ENCODE results near the gene TLE4. TPM values are rescaled to one million over a fixed set of nuclear protein-coding genes. Genes with fewer than 3 reads are reported as not detected.

Gene TLE4
- polyA plus RNA-seq, 1 of the 3 experiments (the other 2 are of a cell fraction), result 40.4 TPM

DNA sequence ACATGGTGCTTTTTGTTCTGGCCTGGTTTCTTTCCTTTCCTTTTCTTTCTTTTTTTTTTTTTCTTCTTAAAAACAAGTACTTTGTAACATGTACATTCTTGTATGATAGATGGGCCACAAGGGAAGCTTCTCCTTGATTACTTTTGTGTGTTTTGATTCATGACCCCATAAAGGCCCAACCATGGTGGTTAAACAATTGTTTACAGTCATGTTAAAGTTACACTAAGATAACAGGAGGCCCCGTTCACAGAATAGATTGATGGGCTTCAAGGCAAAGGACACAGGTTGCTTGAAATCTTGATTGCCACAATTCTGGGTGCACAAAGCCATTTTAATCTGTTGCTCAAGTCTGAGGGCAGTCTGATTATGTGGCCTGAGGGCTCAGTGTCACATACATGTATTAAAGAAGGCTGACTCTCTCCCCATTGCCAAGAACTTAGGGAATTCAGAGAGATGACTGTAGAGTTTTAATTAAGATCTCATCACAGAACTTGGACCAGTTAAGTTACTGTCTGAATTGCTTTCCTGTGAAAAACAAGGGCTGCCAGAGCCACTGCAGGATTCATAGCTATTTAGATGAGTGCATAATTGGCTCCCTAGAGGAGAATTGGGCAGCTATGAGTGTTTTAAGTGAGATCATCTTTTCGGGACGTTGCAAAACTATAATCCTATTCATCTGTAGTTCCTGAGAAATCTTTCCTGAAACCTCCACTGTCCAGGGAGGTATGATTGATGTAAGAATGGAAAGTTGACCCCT, 163.4 kb downstream of the TLE4 start:
- Histone ChIP-seq H3K79me2 (ENCODE audit: insufficient read depth) (no peaks in the 10 kb centered on the region), H3K27ac (ENCODE audit: low read depth in 2 of 2, low read length in 1 of 2) (no peak overlapping the region), H2AFZ (ENCODE audit: low read depth) (no peak overlapping the region), H3K36me3 (replicated peaks in 1 of 2; ENCODE audit: control insufficient read depth in 1 of 2, insufficient read depth in 2 of 2, low read length in 1 of 2) (peaks cover 9 to 15% of the 10 kb centered on the region in 2 experiments), H3K9ac (no peak overlapping the region), H3K4me3 (ENCODE audit: low read depth in 2 of 2, low read length in 1 of 2) (no peak overlapping the region), H3F3A (replicated peaks; ENCODE audit: insufficient read depth) (peaks cover 12% of the 10 kb centered on the region), H3K9me2 (no peaks in the 10 kb centered on the region), H3K27me3 (ENCODE audit: insufficient read depth) (no peaks in the 10 kb centered on the region), H4K20me1 (ENCODE audit: insufficient read depth) (no peaks in the 10 kb centered on the region), H3K4me1 (ENCODE audit: control insufficient read depth in 1 of 2, insufficient read depth in 2 of 2, low read depth in 1 of 2, low read length in 1 of 2) (no peaks in the 10 kb centered on the region), H3K4me2 (no peak overlapping the region), H3K9me3 (no peaks in the 10 kb centered on the region)
- DNase-seq, result no peak
- ChIA-PET CTCF (interaction anchor here (1.1 to 1.4 kb wide), 2 partner anchors 19 to 167 kb away, joined by 3 to 4 read pairs; no protein-coding TSS in a partner anchor), POLR2A (no interaction called here)
- TF ChIP-seq GABPA (IDR thresholded peaks at IDR 0.05; ENCODE audit: low read depth) (no peak), TCF12 (IDR thresholded peaks at IDR 0.05) (no peak), NFIC (IDR thresholded peaks at IDR 0.05; ENCODE audit: borderline replicate concordance) (no peak), CHD2 (IDR thresholded peaks at IDR 0.05; ENCODE audit: low read length, partially characterized antibody) (no peak), NRF1 (IDR thresholded peaks at IDR 0.05; ENCODE audit: low read depth, low read length) (no peak), ELF1 (IDR thresholded peaks at IDR 0.05) (no peak), POLR2AphosphoS5 (IDR thresholded peaks at IDR 0.05; ENCODE audit: low read depth, low read length) (no peak)
- TF ChIP-seq, protein P1, sequence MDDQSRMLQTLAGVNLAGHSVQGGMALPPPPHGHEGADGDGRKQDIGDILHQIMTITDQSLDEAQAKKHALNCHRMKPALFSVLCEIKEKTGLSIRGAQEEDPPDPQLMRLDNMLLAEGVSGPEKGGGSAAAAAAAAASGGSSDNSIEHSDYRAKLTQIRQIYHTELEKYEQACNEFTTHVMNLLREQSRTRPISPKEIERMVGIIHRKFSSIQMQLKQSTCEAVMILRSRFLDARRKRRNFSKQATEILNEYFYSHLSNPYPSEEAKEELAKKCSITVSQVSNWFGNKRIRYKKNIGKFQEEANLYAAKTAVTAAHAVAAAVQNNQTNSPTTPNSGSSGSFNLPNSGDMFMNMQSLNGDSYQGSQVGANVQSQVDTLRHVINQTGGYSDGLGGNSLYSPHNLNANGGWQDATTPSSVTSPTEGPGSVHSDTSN (IDR thresholded peaks at IDR 0.05), result no peak
- TF ChIP-seq, protein P2, sequence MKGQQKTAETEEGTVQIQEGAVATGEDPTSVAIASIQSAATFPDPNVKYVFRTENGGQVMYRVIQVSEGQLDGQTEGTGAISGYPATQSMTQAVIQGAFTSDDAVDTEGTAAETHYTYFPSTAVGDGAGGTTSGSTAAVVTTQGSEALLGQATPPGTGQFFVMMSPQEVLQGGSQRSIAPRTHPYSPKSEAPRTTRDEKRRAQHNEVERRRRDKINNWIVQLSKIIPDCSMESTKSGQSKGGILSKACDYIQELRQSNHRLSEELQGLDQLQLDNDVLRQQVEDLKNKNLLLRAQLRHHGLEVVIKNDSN (IDR thresholded peaks at IDR 0.05; ENCODE audit: borderline replicate concordance, low read depth), result no peak
- TF ChIP-seq, protein P3, sequence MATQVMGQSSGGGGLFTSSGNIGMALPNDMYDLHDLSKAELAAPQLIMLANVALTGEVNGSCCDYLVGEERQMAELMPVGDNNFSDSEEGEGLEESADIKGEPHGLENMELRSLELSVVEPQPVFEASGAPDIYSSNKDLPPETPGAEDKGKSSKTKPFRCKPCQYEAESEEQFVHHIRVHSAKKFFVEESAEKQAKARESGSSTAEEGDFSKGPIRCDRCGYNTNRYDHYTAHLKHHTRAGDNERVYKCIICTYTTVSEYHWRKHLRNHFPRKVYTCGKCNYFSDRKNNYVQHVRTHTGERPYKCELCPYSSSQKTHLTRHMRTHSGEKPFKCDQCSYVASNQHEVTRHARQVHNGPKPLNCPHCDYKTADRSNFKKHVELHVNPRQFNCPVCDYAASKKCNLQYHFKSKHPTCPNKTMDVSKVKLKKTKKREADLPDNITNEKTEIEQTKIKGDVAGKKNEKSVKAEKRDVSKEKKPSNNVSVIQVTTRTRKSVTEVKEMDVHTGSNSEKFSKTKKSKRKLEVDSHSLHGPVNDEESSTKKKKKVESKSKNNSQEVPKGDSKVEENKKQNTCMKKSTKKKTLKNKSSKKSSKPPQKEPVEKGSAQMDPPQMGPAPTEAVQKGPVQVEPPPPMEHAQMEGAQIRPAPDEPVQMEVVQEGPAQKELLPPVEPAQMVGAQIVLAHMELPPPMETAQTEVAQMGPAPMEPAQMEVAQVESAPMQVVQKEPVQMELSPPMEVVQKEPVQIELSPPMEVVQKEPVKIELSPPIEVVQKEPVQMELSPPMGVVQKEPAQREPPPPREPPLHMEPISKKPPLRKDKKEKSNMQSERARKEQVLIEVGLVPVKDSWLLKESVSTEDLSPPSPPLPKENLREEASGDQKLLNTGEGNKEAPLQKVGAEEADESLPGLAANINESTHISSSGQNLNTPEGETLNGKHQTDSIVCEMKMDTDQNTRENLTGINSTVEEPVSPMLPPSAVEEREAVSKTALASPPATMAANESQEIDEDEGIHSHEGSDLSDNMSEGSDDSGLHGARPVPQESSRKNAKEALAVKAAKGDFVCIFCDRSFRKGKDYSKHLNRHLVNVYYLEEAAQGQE (IDR thresholded peaks at IDR 0.05; ENCODE audit: low read depth, low read length), result no peak
- 85% methylated on average over 3 of the region's 3 CpGs for WGBS (ENCODE audit: low lambda C conversion rate)

DNA sequence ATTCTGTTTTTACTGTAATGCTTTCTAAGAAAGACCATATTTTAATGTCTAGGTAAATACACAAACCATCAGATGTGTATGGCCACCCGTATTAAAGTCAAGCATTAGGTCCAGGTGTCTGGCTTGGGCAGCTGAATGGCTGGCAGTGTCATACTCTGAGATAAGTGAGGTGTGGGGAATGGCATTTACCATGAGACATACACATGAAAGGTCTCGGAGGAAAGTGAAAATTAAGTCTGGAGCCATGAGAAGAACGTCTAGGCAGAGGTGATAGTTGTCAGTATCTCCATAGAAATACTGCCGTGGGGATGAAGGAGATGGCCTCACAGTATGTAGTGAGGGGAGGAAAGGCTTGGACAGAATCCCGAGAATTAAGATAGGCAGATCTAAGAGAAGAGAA, 164.3 kb downstream of the TLE4 start:
- TF ChIP-seq TAF1 (IDR thresholded peaks at IDR 0.05; ENCODE audit: borderline replicate concordance, low read depth, low read length) (no peak), POLR2AphosphoS5 (IDR thresholded peaks at IDR 0.05; ENCODE audit: low read depth, low read length) (no peak), RAD21 (IDR thresholded peaks at IDR 0.05; ENCODE audit: low read length) (no peak), MXI1 (IDR thresholded peaks at IDR 0.05; ENCODE audit: low read depth, low read length) (no peak)
- H3K36me3 ChIP-seq (replicated peaks in 1 of 2; ENCODE audit: control insufficient read depth in 1 of 2, insufficient read depth in 2 of 2, low read length in 1 of 2), result peaks cover under 1 to 11% of the 10 kb centered on the region in 2 experiments
- no peaks in the 10 kb centered on the region for H3K27me3 ChIP-seq (ENCODE audit: insufficient read depth)
- no peak overlapping the region for H3K4me3 ChIP-seq (ENCODE audit: low read depth in 2 of 2, low read length in 1 of 2)
- peaks cover 12% of the 10 kb centered on the region for H3F3A ChIP-seq (replicated peaks; ENCODE audit: insufficient read depth)
- no peak overlapping the region for H2AFZ ChIP-seq (ENCODE audit: low read depth)
- whole genome bisulfite sequencing (ENCODE audit: low lambda C conversion rate), result 80% methylated on average over 5 of the region's 5 CpGs
- no peaks in the 10 kb centered on the region for H4K20me1 ChIP-seq (ENCODE audit: insufficient read depth)
- no peak overlapping the region for H3K9ac ChIP-seq
- H3K27ac ChIP-seq (ENCODE audit: low read depth in 2 of 2, low read length in 1 of 2), result no peak overlapping the region
- no peaks in the 10 kb centered on the region for H3K79me2 ChIP-seq (ENCODE audit: insufficient read depth)
- POLR2A ChIA-PET, result no interaction called here
- H3K4me1 ChIP-seq (ENCODE audit: control insufficient read depth in 1 of 2, insufficient read depth in 2 of 2, low read depth in 1 of 2, low read length in 1 of 2), result no peaks in the 10 kb centered on the region
- H3K9me2 ChIP-seq, result no peaks in the 10 kb centered on the region
- CTCF ChIA-PET, result interaction anchor here (1.1 to 1.4 kb wide), 2 partner anchors 18 to 166 kb away, joined by 3 to 4 read pairs; no protein-coding TSS in a partner anchor
- DNase-seq, result no peak
- H3K4me2 ChIP-seq, result no peak overlapping the region
- no peaks in the 10 kb centered on the region for H3K9me3 ChIP-seq

All from SK-N-SH (cell line).